NCI-H2196 (cell line): Measurements from ENCODE around the gene SPOCK1.

ENCODE experiments used
- DNase-seq: peaks from one replicate; lab custom pipeline; 2025; ENCODE audit not compliant: unreplicated experiment; lab: John Stamatoyannopoulos, UW

Gene SPOCK1

DNA sequence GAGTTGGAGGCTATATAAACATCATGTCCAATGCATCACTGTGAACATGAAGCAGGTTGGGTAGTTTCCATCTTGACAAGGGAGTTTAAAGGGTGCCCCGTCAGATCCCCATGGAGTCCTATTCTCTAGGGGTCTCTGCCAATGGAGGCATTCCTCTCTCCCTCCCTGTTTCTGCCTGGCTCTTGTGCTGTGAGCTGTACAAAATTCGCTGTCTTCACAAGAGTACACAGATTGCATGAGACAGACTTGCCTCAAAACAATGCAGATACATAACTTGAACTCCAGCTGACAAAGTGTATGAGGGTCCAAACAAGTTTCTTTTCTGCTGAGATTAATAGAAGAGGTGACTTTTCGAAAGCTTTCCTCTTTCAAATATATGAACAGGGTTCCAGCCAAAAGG, 165.2 kb downstream of the SPOCK1 start:
- DNase-seq: no peak

DNA sequence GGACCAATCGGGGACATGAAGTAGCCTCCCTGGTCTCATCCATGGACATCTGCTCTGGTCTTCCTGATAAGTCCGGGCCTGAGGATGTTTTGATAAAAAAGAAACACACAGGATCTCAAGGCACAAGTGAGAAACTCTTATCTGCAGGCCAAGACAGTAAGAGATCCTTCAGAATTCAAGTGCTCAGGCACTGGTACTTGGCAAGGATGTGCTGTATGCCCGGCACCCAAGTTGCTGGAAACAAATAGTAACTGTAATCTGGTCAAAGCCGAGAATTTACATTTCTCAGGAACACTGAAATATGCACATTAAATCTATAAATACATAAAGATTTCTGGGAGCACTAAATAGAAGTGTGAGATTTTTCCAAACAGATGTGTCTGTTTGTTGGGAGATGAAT, 165.7 kb downstream of the SPOCK1 start:
- no peak for DNase-seq

DNA sequence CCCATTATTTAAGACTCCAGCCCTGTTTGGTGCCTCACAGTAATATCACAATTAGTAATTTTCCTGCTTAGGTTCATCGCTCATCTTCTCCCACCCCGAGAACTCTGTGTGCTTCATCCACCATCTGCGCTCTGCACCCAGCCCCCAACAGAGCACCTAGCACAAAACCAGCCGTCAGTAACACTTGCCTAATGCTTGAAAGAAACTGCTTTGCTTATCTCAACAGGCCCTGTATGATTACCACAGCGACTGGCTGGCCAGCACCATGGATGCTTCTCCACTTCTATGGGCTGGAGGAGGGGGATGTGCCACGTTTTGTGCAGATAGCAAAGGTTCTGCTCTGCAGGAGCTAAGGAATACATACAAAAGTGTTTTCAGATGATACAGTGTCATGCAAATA, 166.8 kb downstream of the SPOCK1 start:
- no peak for DNase-seq

DNA sequence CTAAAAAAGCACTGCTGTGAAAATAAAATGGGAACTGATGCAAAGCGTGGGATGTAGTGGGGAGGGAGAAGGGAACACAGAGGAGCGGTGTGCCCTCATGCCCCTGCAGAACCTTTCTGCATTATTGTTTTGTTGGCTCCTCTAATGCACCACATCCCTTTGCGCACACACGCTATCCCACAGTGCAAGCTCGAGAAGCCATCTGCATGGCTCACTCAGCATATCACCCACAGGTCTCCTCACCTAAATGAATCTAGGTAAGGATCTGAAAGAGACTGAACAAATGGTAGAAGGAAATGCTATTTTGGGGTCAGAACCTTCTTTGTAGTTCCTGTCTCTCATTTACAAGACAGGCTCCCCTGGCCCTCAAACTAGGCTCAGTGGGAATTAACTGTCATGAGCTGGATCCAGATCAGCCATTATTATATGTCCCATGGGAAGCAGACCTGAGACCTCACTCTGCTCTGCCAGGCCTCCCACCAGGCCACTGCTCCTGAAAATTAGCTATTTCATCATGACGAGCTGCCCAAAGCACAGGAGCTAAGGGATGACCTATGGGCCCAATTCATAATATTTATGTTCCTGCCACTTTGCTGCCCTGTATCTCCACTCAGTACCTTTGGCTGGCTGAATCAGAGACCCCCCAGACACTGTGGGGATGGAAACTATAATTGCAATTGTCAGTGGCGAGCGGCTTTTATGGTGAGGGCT, 169.4 kb downstream of the SPOCK1 start:
- no peak for DNase-seq

DNA sequence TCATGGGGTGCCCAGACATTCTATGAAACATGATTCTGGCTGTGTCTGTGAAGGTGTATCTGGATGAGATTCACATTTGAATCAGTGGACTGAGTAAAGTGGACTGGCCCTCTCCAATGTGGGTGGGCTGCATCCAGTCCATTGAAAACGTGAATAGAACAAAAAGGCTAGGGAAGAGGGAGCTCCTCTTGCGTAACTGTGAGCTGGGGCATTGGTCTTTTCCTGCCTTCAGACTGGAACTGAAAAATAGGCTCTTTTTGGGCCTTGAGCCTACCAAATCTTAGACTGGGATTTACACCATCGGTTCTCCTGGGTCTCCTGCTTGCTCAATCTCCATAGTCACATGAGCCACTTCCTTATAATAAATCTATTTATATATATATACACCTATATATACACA, 170.1 kb downstream of the SPOCK1 start:
- no peak for DNase-seq

DNA sequence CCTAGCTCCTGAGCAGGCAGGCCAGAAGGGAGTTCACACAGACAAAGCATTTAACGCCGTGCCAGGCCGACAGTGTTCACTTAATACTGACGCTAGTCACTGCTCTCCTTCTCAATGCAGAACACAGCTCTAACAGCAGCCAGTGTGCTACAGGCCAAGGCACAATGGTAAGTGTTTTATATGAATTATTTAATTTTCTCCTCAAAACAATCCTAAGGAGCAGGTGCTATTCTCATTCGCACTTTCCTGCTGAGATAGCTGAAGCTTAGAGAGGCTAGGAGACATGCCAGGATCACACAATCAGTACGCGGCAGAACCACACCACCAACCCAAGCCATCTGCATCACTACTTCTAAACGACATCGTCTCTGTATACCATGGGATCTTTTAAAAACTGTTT, 170.7 kb downstream of the SPOCK1 start:
- DNase-seq: no peak

DNA sequence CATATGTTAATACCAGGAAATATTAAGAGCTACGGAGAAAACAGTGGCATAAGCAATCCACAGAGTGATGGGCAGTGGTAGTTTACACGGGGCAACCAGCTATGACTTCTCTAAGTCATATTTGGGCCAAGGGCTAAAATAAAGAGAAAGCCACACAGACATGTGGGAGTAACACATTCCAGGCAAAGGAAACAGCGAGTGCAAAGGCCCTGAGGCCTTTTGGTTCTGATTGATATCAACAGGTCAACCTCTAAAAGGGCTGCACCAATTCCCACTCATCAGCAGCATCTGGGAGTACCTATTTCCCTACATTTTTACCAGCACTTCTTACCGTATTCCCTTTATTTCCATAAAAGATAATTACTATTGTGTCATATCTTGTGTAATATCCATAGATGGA, 173.4 kb downstream of the SPOCK1 start:
- no peak for DNase-seq

DNA sequence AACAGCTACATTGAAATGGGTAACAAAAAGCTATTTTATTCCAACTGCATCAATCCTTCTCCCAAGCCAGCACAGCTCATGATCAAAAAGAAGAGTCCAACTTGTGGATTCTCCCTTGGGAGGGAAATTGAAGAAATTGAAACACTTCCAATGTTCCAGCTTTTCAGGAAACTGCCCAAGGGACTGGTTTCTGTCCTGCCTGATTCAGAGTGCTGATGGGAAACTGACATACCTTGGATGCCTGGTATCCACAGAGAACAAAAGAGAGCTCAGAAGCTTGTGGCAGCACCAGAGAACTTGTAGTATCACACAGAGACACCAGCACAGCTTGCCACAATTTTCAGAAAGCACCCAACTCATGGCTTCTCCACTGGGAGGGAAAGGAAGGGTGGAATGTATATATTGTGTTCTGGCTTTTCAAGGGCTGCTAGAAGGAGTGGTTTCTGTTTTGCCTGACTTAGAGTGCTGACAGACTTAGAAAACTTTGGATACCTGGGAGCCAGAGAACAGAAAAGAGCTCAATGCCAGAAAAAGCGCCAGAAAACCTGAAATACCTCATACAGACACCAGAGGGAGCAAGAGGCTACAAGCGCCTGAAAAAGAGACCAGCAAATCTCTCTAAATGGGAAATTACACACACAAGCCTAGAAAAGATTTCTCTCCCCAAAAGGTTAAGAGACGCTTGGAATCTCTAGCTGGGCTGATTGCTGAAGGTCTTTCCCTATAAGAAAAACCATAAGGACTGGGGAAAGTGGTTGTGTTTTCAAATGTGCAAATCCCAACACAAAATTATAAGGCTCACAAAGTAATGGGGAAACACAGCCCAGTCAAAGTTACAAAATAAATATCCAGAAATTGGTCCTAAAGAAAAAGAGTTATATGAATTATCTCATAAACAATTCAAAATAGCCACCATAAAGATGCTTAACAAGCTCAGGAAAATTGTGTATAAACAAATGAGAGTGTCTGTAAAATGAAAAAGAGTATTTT, 178.8 kb downstream of the SPOCK1 start:
- peak; percentile 69 for DNase-seq

DNA sequence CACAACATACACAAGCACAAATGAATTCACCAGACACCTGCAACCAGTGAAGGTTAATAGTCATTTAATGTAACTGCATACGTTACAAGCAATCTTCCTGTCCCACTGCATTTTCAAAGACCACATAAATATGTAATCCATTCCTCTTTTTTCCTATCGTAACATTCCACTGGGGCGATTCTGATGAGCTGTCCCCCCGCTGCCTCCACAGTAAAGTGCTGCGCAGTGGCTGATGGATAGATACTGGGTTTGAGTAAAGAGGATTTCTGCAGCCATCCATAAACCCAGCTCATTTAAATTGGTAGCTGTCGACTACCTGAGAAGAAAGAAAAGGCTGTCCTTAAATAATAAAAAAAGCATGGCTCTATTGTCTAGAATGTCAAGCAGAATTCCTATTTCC, 181.1 kb downstream of the SPOCK1 start:
- no peak for DNase-seq

DNA sequence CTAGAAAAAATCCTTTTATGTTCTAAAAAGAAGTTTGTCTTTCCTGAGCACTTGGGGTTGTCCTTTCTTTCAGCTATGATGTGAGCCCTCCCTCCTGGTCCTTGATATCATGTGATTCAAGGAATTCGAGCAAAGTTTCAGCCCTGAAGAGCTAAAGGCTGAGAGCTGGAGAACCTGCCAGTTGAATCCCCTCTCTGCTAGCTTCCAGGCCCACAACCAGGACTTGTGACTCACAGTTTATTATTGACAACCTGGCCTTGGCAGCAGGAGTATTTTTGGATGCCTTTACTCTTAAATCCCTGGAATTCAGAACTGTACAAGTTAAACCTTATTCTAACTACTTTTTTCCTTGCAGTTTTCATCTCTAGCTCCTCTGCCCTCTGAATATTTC, 182.8 kb downstream of the SPOCK1 start:
- no peak for DNase-seq

DNA sequence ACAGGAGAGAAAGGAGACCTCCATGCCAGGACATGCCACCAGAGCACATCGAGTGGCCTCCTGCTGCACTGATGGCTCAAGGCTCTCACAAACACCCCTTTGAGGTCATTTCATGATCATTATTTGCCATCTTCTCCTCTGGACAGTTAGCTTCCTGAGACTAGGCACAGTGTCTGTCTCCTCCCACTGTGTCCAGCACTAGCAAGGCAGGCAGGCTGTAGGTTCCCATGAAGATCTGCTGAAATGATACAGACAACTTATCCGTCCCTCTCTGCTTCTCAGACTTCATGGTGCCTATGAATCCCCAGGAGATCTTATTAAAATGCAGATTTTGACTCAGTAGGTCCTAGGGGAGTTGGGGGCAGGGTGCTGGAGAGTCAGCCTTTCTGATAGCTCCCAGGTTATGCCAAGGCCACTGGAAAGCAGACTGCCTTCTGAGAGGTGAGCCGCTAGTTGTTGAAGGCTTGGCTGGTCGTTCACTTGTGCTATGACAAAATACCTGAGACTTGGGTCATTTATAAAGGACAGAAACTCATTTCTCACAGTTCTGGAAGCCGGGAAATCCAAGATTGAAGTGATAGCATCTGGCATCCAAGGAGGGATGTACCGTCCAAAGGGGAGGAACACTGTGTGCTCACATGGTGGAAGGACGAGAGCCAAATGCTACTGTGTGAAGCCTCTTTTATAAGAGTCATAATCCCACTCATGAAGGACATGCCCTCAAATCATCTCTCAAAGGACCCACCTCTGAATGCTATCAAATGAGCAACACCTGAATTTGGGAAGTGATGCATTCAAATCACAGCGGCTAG, 183.4 kb downstream of the SPOCK1 start:
- DNase-seq: no peak

DNA sequence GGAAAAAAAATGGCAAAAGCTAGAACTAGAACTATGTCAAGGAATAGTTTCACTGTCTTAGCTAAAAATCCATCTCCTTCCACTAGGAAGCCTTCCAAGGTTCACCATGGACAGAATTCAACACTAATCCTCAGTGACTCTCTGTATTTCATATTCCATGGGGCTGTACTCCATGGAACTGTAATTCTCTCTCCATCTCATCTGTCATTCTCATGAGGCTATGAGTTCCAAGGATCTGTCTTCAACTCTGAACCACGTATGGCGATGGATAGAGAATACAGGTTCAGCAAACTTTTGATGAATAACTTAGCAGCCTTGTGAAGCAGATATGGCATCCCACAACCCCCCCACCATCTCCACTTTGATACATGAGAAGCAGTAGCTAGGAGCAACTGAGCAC, 184.0 kb downstream of the SPOCK1 start:
- DNase-seq: no peak

DNA sequence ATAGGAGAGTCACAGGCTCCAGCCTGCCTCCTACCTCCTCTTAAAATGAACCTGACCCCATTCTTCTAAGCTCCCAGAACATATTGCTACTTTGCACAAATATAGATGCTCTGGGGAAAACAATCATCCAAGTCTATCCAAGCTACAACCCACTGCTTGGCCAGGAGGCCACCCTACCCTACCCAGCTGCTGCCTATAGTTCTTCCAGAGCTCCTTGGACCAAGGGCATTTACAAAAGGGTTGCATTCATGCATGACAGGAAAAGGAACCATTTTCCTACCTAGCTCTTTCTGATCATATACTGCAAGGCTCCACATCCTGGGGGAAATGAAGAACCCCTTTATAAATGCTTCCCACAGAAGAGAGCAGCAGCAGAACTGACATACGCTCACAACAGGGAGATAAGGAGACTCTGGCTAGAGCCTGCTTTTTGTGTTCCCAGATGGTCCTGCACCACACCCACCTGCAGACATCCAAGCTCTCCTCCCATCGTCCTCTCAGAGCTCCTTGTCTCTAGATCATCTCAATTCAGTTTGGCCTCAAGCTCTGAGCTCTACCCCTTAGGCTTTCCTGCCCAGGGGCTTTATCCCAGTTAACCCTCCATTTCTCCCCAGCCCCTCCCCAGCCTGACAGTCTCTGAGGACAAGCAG, 185.5 kb downstream of the SPOCK1 start:
- no peak for DNase-seq

DNA sequence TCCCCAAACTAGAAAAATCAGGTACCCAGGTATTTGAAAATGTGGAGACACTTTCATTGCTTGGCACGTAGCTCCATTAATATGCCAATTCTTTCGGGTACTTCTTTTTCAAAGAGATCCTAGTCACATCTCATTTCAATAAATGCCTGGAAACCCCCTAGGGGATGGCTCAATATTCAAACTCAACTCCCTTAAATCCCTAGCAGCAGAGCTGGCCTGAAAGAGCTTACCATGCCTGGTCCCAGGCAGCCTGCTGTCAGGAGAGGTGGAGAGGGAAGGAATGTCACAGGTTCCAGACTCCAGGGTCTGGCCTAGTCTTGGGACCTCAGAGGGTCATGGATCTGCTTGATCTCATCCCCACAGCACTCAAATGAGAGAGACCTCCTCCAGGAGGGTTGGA, 187.1 kb downstream of the SPOCK1 start:
- DNase-seq: no peak

DNA sequence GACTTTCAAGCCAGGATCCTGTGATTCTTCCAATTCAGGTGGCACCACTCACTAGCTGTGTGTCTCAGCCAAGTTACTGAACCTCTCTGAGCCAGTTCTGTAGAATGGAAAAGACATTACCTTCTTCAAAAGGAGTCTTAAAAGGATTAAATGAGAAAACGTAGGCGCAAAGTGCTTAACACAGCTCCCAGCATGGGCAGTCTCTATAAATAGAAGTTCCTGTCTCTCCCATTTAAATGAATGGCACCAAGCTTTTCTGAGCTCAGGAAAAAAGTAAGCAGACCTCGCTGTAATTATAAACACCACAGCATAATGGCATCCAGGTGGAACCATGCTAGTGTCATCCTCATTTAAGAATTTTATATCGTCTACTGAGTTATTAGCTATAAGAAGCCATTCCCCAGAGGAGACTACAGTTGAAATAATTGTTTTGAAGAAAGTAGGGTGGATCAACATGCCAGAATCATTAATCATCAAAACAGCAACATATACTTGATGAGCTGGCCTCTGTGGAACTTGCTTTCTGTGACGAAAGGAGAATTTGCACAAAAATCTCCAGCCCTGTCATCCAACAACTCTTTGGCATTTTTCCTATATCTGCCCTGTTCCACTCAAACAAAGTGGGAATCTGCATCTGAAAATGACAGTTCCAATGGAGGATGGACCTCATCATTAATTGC, 188.9 kb downstream of the SPOCK1 start:
- DNase-seq: no peak

DNA sequence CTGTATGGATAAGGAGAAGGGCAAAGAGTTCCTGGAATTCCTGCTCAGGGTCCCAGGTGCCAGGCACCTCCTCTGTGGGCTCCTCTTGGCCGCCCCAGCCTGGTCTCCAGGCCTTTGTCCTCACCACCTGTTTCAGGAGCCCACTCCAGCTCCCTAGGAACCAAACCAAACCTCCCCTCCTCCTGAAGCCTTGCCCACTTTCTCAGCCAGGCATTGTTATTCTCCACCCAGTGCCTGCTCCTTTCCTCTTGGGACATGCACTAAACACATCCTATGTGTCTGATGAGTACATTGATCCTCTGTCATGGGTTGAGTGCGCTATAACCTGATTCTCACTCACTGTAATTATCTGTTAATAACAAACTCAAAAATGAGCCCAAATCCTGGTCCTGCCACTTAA, 189.8 kb downstream of the SPOCK1 start:
- no peak for DNase-seq

DNA sequence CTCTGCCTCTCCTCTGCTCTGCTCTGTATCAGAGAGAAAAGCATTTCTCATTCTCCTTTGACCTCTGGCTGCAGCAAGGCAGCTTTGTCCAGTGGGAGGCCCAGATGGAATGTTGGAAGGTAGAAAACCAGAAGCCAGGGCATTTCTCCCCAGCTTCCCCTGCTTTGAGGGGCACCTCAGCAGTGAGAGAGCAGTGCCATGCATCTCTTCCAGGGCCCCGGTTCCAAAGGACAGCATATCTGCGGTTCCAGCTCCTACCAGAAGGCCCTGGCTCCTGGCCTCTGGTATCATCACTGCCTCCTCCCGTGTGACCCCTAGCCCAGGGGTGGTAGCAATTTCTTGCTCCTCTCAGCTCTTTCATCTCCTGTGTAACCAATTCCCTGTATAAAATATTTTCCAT, 190.8 kb downstream of the SPOCK1 start:
- no peak for DNase-seq

DNA sequence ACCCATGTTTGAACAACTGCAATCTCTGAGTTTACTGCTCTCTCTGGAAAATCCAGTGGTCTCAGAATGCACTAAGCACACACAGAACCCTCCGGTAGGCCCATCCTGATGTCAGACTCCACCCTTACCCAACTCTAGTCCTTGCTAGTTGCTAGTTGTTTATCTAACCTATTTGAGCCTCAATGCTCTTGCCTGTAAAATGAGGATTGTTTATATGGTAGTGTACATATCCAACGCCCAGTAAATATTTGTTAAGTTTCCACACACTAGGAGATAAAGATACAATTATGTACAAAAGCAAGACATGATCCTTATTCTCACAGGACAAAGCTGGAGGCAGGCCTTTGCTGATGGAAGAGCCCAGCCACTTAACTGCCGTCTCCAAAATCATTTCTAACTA, 192.2 kb downstream of the SPOCK1 start:
- no peak for DNase-seq

DNA sequence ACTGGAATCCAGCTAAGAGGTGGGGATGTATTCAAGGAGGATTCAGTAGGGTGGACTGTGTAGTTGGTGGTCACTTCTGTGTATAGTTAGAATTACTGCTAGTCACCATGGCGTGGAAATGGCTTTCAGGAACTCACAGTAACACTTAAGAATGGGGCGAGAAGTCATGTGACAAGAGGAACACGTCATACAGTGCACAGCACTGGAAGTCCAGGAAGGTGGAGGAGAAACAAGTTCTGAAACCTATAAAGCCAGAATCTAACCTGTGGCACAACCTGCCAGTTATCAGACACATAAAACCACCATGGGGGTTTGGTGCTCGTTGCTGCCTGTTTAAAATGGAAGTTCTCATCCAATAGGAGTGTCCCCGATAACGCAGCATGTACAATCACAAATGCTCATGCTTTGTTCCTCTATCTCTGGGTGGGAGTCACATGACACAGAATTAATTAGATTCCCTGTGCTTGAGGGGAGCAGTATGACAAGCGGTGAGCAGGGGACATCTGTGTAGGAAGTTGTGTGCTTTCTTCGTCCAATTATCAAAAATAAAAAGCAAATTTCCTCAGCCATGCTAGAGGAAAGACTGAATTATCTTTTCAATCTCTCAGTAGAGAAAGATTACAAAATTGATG, 193.0 kb downstream of the SPOCK1 start:
- no peak for DNase-seq
